NCI-H187 (cell line): ENCODE measurements around the gene APOLD1.

Source experiments
- DNase-seq, 2 experiments: peaks; one replicate each; lab custom pipeline; 2025; lab: John Stamatoyannopoulos, UW

Gene APOLD1

DNA sequence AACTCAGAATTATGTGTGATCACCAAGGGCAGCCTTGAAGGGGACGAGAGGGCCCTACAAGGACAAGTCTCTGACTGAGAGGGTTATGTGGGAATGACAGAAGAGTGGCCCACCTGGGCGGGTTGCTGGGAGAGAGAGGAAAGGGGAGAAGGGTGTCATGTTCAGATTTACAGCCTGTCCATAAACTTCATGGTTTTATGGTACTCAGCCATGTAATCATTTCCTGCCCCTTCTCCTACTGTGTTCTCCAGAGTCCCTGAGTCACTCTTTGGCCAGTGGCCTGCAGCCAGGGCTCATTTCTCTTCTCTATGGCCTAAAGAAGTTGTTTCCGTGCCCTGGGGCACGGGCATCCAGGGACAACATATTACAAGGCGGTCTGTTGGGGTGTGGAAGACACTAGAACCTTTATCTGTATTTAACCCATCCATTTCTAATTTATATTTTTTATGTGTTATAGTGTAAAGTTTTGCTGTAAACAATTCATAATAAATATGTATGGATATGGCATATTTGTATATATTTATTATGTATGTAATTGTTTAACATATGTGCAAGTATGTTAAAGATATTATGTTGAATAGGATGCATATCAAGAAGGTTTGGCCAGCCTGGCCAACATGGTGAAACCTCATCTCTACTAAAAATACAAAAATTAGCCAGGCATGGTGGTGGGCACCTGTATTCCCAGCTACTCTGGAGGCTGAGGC, 54.6 kb downstream of the APOLD1 start:
- no peak for DNase-seq

DNA sequence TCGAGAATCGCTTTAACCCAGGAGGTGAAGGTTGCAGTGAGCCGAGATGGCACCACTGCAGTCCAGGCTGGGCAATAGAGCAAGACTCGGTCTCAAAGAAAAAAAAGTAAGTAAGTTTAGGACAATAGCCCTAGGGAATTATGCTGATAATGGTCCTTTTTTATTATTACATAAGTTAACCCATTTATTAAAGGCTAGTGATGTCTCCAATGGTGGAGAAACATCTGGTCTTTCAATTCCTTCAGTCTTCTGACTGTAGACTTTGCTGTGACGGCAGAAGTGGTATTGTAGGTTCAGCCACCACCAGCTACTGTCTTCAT, 55.1 kb downstream of the APOLD1 start:
- DNase-seq = no peak
